HG03565 (cell line): ENCODE results near the gene MYO1D.

Experiments
- ATAC-seq: cut with Tn5 transposase; IDR thresholded peaks from one replicate; pipeline ENCODE4 v1.9.1; 2021; ENCODE audit warnings: mild to moderate bottlenecking, moderate library complexity; ENCODE audit not compliant: unreplicated experiment

Gene MYO1D

DNA sequence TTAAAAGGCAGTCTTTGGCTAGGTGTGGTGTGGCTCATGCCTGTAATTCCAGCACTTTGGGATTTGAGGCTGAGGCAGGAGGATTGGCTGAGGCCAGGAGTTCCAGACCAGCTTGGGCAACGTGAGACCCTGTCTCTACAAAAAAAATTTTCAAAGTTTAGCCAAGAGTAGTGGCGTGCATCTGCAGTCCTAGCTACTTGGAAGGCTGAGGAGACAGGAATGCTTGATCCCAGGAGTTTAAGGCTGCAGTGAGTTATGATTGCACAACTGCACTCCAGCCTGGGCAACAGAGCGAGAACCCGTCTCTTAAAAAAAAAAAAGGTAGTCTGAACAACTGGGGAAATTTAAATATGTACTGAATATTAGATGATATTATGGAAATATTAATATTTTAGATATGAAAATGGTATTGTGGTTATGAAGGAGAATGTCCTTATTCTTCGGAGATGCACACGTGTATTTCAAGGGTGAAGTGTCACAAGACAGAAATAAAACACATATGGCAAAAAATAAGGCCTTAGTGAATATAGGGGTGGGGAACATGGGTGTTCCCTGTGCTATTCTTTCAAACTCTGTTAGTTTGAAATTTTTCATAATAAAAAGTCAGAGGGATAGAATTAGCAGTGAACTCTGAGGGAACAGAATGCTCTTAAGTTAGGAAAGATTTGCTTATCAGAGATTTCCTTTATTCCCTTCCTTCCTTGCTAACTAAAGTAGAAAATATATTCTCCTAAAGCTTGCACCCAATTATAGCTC lies 245.4 kb downstream of the MYO1D start:
- ATAC-seq = no peak

DNA sequence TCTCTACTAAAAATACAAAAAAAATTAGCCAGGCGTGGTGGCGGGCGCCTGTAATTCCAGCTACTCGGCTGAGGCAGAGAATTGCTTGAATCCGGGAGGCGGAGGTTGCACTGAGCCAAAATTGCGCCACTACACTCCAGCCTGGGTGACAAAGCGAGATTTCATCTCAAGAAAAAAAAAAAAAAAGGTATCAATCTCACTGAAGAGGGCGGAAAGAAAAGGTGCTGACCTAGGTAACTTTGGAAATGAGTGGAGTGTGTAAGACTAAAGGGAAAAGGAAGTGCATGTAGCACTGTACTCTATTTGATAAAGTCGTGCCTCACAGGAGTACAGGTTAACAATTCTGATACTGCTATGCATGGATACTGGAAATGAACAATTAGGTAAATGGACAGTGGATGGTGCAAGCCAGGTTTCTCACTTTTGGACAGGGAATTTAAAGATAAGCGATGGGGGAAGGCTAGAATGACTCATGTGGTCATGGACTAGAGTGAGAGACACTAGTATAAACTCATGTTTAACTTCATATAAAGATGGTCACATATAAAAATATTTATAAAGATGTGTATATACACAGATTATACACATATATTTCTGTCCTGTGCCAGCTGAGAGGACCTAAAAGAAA lies 247.2 kb downstream of the MYO1D start:
- no peak for ATAC-seq

DNA sequence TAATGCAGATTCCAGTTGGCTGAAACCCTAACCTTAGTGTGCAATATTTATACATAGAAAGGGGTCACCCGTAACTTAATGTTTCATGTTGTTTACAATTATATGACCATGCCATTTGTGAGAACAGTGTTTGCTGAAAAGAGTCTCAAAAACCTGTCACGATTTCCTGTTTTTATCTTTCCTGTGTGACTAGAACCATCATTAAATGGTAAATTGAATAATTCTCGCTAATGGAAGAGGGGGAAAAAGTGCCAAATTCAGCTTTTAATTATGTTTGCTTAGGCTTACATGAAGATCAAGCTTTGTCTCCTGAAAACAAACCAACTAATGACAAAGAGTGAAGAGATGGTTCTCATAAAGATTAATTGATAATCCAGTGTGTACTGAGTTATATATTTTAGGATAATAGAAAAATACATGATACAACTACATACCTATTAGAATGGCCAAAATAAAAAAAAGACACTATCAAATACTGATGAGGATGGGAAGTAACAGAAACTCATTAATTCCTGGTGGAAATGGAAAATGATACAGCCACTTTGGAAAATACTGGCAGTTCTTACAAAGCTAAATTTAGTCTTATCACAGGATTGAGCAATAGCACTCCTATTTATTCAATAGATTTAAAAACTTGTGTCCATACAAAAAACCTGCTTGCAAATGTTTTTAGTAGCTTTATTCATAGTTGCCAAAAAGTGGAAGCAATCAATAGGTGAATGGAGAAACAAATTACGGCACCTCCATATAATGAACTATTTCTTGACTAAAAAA lies 248.5 kb downstream of the MYO1D start:
- no peak for ATAC-seq

DNA sequence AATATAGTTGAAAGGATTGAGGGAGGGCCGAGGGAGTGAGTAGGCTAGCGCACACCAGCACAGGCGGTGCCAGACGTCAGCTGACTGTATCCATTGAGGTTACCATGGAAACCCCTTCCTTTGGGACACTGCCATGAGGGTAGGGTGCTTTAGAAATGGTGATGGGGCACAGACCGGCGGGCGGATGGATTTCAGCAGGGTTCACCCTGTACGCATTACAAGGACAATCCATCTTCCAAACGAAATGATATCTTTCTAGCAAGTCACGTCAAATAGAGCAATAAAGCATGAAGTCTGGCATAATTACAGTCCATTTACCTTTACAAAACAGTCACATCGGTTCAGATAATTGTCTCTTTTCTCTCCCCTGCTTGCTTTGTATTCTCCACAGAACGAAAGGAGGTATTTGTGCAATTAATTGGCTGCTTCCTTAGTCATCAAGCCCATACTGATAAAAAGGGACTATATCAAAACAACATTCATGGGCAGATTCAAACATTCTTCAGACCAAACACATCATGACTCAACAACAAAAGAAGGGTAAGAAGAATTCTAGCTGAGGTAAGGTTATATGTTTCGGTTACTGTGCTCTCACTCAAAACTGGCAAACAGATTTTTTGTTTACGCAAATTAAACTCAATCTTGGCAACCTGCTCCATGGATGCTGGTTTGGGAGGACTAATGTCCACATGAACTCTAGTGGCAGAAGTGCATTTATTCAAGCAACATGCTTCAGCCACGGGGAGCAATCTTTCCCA lies 249.5 kb downstream of the MYO1D start:
- ATAC-seq = no peak

DNA sequence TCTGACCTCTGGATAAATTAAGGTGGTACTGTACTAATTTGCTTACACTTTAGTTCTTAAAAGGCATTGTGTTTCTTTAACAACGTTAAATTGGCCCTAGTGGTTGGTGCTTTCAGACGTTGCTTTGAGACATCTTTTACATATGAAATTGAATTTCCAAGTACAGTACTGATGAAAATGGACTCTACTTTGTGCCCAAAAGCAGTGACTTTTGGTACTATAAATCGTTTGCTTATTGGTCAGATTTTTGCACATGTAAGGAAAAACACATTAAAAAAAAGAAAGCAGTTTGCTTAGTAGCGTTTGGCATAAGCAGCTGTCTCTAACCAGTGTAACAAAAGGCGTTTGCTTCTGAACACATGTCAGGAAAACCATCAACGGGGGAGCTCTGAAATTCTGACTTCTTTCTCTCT lies 250.5 kb downstream of the MYO1D start:
- ATAC-seq = no peak

DNA sequence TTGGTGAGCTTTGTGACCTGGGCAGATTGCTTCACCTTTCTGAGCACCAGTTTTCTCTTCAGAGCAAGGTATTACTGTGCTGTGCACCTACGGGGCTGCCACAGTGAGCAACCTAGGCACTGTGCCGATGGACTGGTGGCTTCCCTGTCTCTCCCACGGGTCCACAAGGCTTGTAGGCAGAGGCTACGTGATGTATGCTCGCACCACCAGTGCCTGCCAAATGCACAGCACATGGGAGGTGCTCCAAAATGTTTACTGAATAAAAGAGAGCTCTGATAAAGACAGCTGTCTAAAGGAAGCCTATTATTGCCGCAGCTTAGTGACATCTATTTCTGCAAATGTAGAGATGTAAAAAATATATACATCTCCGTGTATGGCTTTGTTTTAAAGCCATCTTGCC lies 251.0 kb downstream of the MYO1D start:
- no peak for ATAC-seq

DNA sequence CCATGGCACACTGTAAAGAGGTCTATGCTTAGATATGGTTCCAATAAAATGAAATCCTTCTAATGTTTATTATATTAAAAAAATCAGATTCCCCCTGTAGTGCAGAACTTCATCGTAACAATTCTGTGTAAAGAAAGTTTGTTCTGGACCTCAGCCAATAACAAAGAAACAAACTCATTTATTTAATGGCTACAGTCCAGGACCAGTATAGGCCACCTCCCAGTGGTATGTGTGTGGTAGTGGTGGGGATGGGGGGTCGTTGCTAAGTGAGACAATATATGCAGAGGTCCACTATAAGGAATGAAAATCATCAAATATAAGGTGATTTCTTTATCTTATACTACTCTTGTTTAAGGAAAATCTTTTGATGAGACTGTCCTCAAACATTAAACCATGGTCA lies 253.7 kb downstream of the MYO1D start:
- no peak for ATAC-seq

DNA sequence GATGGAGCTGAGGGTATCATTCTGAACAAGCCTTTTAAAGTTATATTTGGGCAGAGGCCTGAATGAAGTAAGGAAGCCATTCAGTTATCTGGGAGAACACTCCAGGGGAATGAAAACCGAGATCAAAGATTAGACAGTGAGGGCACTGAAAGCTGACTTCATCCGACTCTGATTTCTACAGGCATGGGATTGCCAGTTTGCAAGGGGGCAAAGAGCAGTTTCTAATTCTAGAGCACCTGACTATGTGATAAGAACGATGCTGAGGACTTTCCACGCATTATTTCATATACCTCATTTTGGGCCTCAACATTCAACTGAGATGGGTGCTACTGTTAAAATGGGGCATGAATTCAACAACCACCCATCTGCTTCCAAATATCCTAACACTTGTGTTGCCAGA lies 254.4 kb downstream of the MYO1D start:
- ATAC-seq = no peak

DNA sequence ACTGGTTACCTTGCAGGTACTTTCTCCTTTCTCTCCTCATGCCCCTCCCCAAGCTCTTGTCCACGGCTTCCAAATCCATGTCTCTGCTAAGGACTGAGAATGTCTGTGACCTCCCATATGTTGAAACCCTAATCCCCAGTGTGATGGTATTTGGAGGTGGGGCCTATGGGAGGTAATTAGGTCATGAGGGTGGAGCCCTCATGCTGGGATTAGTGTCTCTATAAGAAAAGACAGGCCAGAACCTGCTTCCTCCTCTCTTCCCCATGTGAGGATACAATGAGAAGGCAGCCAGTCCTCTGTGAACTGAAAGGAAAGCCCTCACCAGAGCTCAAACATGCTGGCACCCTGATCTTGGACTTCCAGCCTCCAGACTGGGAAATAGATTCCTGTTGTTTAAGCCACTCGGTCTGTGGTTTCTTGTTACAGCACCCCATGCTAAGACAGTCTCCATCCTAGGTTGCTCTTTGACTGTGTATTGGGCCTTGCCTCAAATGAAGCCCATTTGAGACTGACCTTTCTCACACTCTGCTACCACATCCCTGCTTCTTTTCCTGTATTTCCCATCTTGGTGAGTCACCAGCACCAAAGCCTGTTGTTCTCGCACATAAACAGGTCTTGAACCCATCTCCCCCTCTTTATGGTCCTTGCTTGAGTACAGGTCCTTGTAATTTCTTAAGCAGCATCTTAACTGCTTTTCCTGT lies 255.2 kb downstream of the MYO1D start:
- no peak for ATAC-seq

DNA sequence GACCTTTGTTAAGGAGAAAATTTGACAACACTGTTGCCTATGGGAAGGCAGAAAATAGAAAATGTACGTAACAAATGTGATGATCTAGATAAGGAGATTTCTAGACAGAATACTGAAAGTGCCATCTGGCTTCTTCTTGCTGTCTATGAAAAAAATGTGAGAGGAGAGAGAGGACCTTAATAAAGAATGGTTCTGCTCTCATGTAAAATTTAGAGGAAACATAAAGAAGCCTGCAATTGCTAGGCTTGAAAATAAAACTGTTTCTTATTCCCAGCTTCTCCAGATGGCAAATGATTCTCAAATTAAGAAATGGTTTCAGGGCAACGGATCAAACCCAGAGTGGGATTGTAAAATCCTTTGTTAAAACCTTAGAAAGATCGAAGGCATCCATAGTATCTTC lies 261.6 kb downstream of the MYO1D start:
- no peak for ATAC-seq

DNA sequence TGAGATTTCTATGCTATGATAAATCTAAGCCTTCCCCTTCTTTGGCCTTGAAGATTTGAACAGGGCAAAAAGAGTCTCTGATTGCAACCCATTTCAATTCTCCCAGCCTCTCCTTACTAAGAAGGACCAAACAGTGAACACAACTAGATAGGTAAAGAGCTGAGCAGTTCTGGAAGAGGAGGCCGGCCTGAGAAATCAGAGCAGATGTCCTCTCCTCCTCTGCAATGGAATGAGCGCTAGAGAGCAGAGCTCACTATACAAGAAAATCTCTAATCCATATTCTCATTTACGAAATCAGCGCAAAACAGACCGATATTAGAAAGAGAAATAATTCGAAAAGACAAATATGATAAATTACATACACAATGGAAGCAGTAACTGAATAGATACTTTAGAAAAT lies 266.0 kb downstream of the MYO1D start:
- ATAC-seq = no peak

DNA sequence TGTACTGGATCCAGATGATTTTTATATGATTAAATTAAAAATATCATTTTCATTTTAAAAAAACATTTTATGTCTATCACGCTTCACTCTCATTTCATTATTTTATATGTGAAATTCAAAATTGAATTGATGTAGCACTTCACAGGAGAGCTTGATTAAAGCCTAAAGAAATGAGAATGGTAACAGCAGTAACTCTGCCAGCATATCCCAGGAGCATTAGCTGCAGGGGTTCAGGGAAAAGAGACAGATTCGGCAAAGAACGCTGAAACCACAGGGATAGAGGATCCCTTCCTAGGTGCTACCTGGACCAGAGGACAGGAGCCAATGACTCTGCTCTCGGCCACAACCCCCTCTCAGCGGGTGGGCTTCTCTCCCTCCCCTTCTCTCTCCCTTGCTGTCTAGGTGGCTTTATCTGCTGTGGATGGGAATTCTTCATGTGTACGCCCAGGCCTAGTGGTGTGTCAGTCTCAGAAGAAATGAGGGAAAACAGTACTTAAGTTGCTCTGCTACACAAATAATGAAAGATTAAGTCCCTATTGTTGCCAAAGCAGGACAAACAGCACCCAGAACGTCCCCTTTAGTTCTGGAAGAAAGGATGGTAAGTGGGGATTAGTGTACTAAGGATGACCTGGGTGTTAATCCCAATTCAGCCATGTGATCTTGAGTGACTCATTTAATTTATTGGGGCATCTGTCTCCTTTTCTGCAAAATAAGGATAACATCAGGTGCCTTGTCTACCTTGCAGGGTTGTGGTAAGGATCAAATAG lies 266.9 kb downstream of the MYO1D start:
- no peak for ATAC-seq

DNA sequence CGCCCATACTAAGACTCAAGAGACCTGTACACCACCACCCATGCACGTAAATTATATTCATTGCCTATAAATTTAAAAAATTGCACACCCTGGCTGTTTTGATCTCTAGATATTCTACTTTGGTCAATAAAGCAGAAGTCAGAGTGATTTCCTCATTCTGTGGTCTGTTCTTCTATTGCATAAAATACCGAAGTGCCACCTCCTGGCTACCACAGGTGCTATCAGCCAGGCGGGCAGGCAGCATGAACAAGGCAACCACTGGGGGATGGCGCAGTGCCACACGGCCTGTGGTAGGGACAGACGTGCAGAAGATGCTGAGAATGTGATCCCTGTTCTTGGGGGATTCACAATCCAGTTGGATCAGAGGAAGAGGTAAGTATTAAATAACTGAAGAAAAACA lies 267.8 kb downstream of the MYO1D start:
- ATAC-seq = no peak

DNA sequence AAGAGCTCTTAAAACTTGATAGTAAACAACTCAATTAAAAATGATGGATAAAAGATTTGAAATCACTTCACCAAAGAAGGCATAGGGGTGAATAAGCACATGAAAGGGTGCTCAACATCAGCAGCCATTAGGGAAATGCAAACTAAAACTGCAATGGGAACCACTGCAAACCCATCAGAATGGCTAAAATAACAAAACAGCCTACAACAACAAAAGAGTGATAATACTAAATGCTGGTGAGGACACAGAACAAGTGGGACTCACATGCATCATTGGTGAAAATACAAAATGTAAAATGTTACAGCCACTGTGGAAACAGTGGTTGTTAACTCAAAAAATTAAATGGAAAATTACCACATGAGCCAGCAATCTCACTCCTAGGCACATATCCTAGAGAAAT lies 268.7 kb downstream of the MYO1D start:
- ATAC-seq = no peak

DNA sequence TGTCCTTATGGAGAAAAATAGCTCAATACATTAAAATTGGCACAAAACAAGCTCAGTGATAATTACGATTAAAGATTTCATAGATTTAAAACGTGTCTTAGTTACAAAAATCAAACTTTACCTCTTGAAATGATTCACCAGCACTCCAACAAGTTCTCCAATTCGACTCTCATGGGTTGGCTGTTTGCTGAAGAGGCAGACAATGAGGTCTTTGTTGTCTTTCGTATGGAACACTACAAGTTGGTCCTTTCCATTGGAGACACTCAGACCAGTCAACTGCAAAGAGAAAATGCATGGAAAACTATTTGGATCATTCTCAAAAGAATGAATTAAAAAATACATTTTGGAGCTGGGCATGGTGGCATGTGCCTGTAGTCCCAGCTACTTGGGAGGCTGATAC lies 272.0 kb downstream of the MYO1D start:
- no peak for ATAC-seq

DNA sequence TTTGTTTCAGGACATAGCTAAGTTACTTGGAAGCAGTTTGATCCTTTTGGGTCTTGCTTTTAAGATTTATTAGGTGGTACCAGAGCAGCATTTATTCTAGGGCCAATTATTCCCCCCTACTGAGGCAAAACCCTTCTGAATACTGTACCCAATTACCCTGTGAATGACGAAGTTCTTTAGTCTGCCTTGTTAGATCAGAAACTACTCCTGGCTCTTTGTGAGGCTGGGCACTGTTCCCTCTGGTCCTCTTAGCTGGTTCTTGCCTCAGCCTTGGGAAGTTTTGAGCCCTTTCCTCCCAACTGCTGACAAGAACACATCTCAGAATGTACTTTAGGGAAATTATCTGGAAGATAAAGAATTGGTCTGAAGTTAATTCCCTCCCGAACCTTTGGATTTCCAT lies 274.5 kb downstream of the MYO1D start:
- ATAC-seq = no peak

DNA sequence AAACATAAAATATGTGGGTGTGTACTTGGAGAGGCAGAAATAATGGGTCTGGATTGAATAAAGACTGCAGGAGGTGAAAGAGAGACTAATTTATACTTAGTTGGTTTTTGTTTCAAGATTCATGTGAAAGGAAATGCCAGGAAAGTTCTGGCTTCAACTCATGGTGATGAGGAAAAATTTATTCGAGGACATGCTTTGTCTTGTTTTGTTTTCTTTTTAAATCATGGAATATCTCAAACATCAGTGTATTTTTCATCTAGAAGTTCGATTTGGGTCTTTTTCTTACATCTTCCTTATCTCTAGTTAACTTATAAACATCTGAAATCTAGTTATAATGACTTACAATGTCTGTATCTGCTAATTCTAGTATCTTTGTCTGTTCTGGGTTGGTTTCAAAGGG lies 275.1 kb downstream of the MYO1D start:
- no peak for ATAC-seq

DNA sequence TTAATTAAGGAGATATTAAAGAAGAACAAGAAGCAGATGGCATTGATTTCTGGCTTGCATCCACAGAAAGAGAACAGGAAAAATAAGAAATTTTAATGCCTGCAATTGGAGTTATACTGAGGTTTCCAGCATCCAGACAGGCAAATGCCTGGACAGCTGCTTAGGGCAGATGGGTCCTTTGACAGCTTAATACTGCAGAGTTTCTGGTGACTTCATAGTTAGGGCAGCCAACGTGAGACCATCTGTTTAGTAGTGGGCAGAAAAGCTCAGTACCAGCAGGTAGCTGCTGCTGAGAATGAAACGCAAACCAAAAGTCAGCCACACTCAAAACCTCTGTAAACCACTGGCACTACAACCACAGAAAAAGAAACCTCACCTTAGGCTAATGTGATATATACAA lies 280.3 kb downstream of the MYO1D start:
- peak; percentile 63 for ATAC-seq

DNA sequence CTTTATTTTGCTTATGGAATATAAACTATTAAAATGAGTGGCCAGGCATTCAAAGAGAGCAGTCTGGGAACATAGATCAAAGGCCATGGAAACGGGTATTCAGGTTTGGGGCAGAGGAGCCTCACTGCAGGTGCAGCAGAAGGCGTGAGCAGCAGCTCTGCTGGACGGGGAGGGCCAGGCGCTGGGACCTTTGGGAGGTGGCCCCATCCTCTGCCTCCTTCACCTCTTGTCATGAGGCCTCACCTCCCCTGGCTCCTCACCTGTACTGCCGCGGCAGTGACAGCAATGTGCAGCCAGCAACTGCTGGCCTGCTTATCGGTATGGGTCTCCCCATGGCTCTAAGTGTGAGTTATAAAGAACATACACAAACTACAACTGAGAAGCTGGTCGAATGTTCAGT lies 280.7 kb downstream of the MYO1D start:
- ATAC-seq = no peak

DNA sequence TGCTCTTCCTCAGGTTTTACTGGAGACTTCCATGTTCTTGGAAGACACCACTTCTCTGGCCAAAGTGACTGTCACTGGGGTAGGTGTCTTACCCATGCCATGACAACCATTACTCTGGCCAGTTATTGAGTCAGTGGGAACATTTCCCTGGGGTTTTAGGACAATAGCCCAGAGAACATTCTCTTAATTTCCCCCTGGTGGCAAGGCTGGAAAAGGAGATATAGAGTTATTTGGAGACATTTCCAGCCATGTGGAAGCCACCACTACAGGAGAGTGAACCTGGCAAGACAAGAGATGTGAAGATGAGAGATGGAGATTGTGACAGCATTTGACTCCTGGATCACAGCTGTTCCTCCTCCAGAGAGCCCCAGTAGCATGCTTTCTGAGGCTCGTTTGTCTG lies 283.9 kb downstream of the MYO1D start:
- no peak for ATAC-seq
